HG03565 (cell line): ENCODE data around the gene BIRC2.

Experiments used
- ATAC-seq: cut with Tn5 transposase; IDR thresholded peaks from one replicate; pipeline ENCODE4 v1.9.1; 2021; ENCODE audit warnings: mild to moderate bottlenecking, moderate library complexity; ENCODE audit not compliant: unreplicated experiment

The BIRC2 gene

DNA sequence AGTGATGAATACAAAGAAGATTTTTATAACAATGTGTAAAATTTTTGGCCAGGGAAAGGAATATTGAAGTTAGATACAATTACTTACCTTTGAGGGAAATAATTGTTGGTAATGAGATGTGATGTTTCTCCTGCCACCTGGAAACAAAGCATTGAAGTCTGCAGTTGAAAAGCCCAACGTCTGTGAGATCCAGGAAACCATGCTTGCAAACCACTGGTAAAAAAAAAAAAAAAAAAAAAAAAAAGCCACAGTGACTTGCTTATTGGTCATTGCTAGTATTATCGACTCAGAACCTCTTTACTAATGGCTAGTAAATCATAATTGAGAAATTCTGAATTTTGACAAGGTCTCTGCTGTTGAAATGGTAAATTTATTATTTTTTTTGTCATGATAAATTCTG is 24.5 kb upstream of the BIRC2 start:
- no peak for ATAC-seq

DNA sequence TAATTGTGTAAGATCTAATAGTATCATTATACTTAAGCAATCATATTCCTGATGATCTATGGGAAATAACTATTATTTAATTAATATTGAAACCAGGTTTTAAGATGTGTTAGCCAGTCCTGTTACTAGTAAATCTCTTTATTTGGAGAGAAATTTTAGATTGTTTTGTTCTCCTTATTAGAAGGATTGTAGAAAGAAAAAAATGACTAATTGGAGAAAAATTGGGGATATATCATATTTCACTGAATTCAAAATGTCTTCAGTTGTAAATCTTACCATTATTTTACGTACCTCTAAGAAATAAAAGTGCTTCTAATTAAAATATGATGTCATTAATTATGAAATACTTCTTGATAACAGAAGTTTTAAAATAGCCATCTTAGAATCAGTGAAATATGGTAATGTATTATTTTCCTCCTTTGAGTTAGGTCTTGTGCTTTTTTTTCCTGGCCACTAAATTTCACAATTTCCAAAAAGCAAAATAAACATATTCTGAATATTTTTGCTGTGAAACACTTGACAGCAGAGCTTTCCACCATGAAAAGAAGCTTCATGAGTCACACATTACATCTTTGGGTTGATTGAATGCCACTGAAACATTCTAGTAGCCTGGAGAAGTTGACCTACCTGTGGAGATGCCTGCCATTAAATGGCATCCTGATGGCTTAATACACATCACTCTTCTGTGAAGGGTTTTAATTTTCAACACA is 23.3 kb upstream of the BIRC2 start:
- no peak for ATAC-seq

DNA sequence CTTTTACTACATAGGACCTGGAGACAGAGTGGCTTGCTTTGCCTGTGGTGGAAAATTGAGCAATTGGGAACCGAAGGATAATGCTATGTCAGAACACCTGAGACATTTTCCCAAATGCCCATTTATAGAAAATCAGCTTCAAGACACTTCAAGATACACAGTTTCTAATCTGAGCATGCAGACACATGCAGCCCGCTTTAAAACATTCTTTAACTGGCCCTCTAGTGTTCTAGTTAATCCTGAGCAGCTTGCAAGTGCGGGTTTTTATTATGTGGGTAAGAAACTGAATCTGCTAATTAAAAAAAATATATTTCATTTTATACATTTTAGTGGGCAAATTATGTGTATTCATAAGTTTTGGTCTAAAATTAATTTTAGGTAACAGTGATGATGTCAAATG is 21.9 kb upstream of the BIRC2 start:
- no peak for ATAC-seq

DNA sequence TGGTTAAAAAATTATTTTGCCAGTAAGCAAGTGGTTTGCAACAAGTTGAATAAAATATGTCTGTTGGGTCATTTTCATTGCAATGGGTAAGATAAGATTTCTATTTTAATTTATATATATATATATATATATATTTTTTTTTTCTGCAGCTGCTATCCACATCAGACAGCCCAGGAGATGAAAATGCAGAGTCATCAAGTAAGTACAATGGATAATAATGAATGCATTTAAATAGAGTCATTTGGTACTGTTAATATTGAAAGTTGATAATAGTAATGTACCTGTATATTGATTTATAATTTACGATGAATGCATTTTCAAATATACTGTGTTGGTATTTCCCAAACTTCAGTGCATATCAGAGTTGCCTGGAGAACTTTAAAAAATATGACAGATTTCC is 18.3 kb upstream of the BIRC2 start:
- ATAC-seq, result no peak

DNA sequence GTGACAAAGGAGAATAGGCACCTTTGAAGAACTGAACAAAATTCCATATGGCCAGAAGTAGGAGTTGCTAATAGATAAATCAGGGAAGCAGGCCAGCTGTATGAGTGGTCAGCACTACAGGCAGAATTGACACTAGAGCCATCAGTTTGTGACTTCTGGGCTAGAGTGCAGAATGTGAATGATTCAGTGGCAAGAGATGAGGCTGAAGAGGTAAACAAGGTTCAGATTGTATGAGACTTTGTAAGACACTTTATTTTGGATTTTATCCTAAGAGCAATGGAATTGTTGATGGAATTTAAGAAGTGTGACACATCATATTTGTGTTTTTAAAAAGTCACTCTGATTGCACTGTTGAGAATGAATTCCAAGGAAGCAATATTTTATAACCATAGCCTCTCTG is 16.8 kb upstream of the BIRC2 start:
- no peak for ATAC-seq

DNA sequence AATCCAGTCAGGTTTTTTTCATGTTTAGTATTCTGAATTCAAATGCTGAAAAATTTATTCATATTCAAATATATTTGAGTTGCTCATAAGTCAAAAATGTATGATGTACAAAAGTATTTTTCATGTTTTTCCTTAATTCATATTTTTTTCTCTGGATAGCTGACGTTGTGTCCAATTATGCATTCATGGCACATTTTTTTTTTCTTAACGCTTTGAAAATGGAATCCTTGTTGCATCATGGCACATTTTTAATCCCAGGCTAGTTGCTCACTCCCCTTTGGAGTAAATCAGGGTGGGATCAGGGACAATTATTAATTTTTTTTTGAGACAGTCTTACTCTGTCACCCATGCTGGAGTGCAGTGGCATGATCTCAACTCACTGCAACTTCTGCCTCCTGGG is 15.7 kb upstream of the BIRC2 start:
- ATAC-seq, result no peak

DNA sequence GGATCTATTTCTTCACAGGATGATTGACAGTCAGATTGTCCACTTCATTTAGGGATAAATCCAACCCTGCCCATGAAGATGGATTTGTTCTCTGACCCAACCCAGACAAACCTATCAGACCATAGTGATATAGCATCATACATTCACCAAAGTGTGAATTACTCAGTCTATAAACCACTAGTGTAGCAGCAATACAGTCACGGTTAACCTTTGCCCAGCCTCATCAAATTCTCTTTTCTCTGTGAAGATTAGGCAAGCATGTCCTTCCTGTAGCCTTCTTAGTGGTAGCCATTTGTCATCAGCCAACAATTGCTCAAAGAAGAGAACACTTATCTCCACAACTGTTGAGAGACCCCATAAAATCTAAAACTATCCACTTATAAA is 14.4 kb upstream of the BIRC2 start:
- no peak for ATAC-seq

DNA sequence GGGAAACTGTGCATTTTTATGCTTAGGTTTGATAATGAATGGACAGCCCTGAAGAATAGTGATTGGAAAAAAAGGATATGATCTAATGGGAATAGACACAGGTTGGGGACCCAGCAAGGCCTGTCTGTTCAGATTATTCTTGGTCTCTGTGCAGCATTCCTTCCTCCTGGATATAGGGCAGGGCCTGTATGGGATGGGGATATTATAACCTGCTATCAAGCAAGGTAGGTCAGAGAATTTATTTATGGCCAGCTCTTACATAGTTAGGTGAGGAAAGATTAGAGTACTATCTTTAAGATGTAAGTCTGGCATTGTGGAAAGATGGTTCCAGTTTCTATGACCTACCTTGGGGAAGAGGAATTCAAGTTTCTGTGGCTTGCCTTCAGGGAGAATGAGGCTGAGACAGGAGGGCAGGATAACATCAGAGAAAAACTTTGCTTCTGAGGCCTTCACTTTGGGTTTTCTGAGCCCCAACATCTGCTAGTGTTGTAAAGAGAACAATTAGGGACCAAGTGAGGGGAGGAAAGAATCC is 8.5 kb upstream of the BIRC2 start:
- no peak for ATAC-seq

DNA sequence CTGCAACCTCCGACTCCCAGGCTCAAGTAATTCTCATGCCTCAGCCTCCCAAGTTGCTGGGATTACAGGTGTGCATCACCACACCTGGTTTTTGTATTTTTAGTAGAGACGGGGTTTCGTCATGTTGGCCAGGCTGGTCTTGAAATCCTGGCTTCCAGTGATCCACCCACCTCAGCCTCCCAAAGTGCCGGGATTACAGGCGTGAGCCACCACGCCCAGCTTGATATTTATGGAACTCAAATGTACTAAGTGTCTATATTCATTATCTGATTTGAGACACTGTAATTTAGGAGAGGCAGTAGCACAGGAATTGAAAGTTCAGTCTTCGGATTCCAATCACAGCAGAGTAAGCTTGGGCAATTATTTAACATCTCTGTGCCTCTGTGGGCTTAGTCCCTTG is 5.7 kb upstream of the BIRC2 start:
- ATAC-seq, result peak; percentile 5

DNA sequence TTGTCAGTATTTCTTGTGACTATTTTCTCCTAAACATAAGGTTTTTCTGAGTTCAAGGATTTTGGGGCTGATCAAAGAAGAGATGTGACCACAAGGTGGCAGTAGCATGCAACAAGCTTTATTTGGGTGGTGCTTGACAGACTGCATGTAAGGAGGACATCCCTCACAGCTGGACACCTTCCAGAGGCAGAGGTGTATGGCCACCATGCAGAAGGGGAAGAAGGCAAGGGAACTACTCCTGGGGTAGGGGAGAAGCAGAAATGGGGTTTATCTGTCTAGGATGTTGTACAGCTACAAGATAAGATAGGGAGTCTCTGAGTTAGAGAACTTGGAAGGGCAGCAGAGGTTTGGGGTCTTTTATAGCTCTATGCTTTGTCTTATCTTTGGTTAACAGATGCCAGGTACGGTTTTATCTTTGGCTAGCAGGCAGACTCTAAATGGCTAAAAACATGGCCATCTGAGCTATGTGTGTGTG is 5.1 kb upstream of the BIRC2 start:
- peak; percentile 35 for ATAC-seq

DNA sequence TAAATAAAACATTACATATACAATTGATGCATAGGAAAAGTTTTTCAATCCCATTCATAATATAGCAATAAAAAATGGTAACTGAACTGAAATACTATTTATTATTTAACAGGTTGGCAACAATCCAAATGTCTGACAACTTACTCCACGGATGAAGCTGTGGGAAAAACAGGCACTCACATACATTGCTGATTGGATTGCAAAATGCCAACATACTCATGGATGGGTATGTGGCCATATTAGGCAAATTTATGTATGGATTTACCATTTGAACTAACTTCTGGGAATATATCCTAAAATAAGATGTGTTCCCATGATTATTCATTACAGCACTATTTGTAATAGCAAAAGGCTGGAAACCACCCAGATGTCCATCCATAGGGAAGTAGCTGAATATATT is 3.2 kb upstream of the BIRC2 start:
- ATAC-seq, result no peak

DNA sequence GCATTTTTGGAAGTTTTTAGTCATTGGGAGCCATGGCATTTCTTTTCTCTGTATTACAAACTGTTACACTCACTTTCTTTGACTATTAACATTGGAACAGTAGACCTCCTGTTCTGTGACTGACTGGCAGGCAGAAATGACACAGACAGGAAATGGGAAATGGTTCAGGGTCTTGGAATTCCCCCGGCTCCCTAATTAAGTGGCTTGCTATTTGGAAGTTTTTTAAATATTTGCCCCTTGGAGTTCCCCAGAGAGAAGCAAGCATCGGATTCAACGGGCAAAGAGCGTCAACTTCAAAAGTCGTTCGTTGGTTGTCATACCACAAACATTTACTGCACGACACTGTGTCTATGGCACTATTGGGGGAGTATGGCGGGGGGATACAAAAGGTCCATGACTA is 1.1 kb upstream of the BIRC2 start:
- ATAC-seq, result no peak

DNA sequence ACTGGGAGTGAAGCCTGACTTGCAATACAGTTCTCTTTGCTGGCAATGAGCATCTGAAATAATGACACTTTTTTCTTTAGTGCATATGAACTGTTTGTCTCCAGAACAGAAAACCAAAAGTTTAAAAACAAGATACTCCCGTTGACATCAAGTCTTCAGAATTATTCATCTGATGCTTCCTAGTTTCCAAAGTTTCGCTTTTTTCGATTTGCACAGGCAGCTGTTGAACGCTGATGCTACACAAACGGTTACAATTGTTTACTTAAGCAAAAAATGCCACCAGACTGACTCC is 612 bp upstream of the BIRC2 start:
- no peak for ATAC-seq

DNA sequence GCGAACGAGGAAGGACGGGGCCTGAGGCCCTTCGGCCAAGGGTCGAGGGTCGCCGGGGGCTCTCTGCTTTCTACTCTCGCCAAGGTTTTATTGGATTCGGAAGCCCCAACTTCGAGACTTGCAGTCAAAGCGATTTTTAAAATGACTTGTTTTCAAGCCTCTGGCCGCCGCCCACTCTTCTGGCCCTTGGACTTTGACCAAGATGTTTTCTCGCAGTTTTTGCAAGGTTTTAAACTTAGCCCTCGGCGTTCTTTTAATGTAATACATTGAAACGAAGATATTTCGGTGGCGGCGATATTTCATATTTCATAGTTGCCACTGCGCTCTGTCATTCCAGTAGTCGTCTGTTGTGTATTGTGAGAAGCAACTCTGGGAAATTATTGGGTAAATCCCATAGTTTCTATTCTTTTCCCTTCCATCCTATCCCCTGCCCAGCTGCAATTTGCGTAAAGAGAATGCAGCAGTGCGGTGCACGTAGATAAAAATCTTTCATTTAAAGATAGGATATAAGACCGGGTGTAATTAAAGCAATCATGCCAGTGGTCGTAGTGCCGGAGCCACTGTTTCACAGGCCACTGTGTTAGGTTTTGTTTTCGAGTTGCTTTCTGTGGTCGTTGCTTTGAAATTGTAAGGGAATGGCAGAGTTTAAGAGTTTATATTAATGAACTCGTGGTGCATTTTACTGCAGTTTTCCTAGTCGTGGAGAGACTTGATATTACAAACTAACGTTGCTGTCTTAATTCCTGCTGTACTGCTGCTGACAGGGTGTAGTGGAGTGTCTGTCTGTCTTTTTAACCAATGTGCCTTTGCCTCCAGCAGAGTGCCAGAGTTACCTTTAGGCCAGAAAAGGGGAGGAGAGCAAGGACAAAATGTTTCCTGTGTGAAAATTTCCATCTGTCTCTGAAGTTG is 702 bp downstream of the BIRC2 start:
- ATAC-seq, result no peak

DNA sequence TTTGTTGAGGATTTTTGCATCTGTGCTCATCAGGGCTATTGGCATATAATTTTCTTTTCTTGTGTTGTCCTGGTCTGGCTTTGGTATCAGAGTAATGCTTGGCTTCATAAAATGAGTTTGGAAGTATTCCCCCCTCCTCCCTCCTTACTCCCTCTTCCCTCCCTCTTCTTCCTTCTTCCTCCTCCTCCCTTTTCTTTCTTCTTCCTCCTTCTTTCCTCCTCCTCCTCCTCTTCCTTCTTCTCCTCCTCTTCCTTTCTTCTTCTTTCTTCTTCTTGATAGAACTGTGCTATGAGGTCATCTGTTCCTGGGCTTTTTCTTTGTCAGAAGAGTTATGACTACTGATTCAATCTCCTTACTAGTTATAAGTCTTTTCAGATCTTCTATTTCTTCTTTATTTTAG is 10.1 kb downstream of the BIRC2 start:
- no peak for ATAC-seq

DNA sequence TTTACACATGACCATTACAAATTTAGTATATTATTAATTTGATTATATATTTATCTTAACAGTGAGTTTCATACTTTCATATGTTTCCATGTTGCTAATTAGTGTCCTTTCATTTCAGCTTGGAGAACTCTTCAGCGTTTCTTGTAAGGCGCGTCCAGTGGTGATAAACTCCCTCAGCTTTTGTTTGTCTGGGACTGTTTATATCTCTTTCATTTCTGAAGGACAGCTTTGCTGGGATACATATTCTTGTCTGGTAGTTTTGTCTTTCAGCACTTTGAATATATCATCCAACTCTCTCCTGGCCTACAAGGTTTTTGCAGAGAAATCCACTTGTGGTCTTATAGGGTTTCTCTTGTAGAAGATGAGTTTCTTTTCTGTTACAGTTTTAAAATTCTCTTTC is 12.4 kb downstream of the BIRC2 start:
- ATAC-seq, result no peak

DNA sequence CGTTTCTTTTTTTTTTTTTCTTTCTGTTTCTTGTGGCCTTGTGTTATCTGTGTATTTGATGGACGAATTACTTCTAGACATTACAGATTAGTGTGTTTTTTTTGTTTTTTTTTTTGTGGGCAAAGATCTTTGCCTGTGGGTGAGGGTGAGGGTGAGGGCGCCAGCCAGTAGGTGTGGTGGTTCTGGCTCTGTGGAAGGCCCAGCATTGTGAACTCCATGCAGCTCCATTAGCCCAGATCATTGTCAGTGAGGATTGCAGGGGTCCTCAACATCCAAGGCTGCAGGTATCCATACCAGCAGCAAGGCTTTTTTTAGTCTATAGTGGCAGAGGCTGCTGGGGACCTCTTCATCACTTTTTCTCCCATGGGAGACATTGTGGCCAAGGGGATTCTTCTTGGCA is 13.7 kb downstream of the BIRC2 start:
- ATAC-seq, result no peak

DNA sequence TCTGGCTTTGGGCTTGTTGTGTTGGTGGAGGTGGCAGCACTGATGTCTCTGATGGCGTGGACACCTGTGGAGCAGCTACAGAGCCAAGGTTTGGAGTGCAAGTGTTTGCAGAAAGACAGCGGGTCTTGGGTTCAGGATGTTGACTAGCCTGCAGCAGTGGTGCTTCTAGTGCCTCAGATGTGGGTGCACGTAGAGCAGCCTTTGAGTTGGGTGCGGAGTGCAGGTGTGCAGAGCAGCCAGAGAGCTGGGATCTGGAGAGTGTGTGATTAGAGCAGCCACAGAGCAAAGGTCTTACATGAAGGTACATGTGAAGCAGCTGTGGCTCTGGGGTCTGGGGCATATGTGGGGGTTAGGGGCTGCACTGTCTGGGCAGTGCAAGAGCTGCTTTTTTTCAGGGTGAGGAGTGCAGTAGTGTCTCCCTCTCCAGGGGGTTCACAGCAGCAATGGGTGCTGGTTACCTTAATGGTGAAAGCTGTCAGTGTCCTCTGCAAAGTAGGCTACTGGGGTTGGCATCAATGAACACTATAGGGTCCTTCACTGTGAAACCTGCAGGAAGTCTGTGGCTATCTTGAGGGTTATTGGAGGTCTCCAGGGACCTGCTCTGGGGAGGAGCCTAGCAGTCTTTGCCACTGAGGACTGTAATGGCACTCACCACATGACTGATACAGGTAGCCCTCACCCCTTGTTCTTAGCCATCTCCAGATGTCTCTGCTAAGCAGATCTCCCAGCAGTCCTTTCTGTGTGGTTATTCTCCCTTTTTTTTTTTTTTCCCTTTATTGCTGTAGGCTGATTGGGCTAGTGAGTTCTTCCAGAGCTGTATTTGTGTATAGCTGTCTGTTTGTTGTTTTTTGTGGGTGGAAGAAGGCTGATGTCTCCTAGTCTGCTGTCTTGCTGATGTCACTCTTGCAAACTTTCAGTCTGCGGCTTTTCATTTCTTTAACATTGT is 14.3 kb downstream of the BIRC2 start:
- ATAC-seq, result peak; percentile 65

DNA sequence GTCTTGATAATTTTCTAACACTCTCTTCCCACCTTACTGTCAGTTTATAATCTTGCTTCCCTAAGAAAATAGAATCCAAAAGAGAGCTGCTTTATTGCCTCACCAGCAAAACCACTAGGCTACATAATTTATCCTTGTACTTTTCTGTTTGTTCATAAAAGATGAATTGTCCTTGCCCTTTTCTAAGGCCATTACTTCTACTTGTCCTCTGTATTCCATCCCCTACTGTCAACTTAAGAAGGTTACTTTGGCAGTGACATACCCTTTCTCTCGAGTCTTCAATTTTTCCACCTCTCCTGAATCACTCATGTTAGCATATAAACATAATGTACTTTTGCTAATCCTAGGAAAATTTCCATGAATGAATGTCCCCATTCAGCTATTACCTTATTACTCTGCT is 18.0 kb downstream of the BIRC2 start:
- no peak for ATAC-seq

DNA sequence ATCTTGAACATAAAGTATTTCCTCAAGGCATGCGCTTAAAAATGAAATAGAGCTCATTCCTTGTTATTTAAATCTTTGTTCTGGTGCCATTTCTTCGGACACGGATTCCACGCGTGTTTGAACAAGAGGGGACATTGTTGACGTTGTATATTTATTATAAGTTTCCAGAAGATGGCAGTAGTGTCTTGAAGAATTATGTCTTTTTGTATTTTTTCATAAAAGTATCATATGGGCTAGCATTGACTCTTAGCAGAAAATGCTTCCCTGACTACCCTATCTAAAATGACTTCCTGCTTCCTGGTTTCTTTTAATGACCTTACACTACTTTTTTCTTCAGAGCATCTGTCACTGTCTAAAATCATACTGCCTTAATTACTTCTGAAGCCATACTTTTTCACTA is 20.4 kb downstream of the BIRC2 start:
- ATAC-seq, result no peak

DNA sequence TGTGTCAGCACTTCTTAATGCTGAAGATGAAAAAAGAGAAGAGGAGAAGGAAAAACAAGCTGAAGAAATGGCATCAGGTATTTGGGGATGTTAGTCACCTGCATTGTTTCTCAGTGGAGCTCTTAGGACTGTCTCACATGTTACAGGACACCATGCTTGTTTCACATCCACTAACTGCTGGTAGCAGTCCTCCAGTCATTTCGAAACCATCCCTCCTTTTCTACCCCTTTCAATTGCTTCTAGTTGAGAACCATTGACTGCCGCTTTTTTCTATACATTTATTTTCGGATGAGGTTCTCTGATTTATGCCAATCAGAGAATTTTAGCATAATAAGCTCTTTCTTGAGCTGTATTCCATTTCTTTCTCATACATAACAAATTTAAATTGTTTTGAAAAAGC is 21.5 kb downstream of the BIRC2 start:
- ATAC-seq, result peak; percentile 100
